Liver (tissue), 9 donors: Measurements from ENCODE around the gene PSENEN. TPM values are rescaled to one million over a fixed set of nuclear protein-coding genes. Genes with fewer than 3 reads are reported as not detected.

ENCODE experiments used
- DNase-seq: peaks from one replicate; pipeline ENCODE4 v3.0.0-alpha.2; 2017; ENCODE audit warnings: low spot score
- H3K27ac ChIP-seq, 2 donors: one replicate each; pipeline ENCODE4 v1.7.0; 2013; ENCODE audit warnings: inconsistent platforms in 2 of 2, low read length in 2 of 2, control low read depth in 1 of 2, low read depth in 1 of 2, mild to moderate bottlenecking in 1 of 2
- H3K27me3 ChIP-seq, 4 donors: one replicate each; pipeline versions ENCODE4 v1.6.1 to v1.7.0; 2013; ENCODE audit warnings: low read length in 3 of 4, inconsistent platforms in 1 of 4, mild to moderate bottlenecking in 1 of 4, moderate library complexity in 1 of 4; ENCODE audit not compliant: control insufficient read depth in 4 of 4, insufficient read depth in 4 of 4
- H3K36me3 ChIP-seq, 4 donors: one replicate each; pipeline versions ENCODE4 v1.6.1 to v1.7.0; 2013; ENCODE audit warnings: low read length in 3 of 4, mild to moderate bottlenecking in 3 of 4, low read depth in 1 of 4, moderate library complexity in 1 of 4; ENCODE audit not compliant: control insufficient read depth in 4 of 4, insufficient read depth in 3 of 4
- H3K4me1 ChIP-seq, 4 donors: one replicate each; pipeline versions ENCODE4 v1.6.1 to v1.7.0; 2013; ENCODE audit warnings: low read length in 3 of 4, mild to moderate bottlenecking in 3 of 4, moderate library complexity in 1 of 4; ENCODE audit not compliant: control insufficient read depth in 4 of 4, insufficient read depth in 4 of 4
- H3K4me3 ChIP-seq, 3 donors: one replicate each; pipeline versions ENCODE4 v1.6.1 to v1.7.0; 2013; ENCODE audit warnings: low read length in 3 of 3, control low read depth in 1 of 3, low read depth in 1 of 3, mild to moderate bottlenecking in 1 of 3
- H3K9ac ChIP-seq, 2 donors: one replicate each; pipeline ENCODE4 v1.7.0; 2013; ENCODE audit warnings: low read length in 2 of 2, mild to moderate bottlenecking in 2 of 2, moderate library complexity in 2 of 2, control low read depth in 1 of 2, low read depth in 1 of 2
- H3K9me3 ChIP-seq, 4 donors: one replicate each; pipeline versions ENCODE4 v1.6.1 to v1.7.0; 2013; ENCODE audit warnings: low read length in 3 of 4; ENCODE audit not compliant: control insufficient read depth in 4 of 4
- ATF3 ChIP-seq: IDR thresholded peaks from 2 replicates; pipeline ENCODE4 v1.6.1; 2016; ENCODE audit warnings: antibody characterized with exemption
- CTCF ChIP-seq: fragments of 150-350 bp; IDR thresholded peaks from 2 replicates; pipeline ENCODE4 v1.5.1; 2017; ENCODE audit warnings: improper control_type of control experiment, low read depth, low read length; ENCODE audit not compliant: missing input control
- EGR1 ChIP-seq, 2 donors: IDR thresholded peaks; 2 replicates each; pipeline ENCODE4 v1.6.1; 2016 to 2018; ENCODE audit warnings: antibody characterized with exemption in 2 of 2, low read depth in 2 of 2
- FOXA1 ChIP-seq: IDR thresholded peaks from 2 replicates; pipeline ENCODE4 v1.6.1; 2016; ENCODE audit warnings: antibody characterized with exemption
- FOXA2 ChIP-seq: IDR thresholded peaks from 2 replicates; pipeline ENCODE4 v1.6.1; 2016; ENCODE audit warnings: antibody characterized with exemption
- GABPA ChIP-seq, 2 donors: IDR thresholded peaks in 1 of 2; conservative IDR thresholded peaks in 1 of 2; 2 replicates each; pipeline ENCODE4 v1.6.1; 2016; ENCODE audit warnings: antibody characterized with exemption in 2 of 2, mild to moderate bottlenecking in 1 of 2, moderate library complexity in 1 of 2
- HNF4A ChIP-seq, 2 donors: conservative IDR thresholded peaks; 2 replicates each; pipeline ENCODE4 v1.6.1; 2016; ENCODE audit warnings: antibody characterized with exemption in 2 of 2, mild to moderate bottlenecking in 2 of 2
- HNF4G ChIP-seq: IDR thresholded peaks from 2 replicates; pipeline ENCODE4 v1.6.1; 2016; ENCODE audit warnings: antibody characterized with exemption
- JUND ChIP-seq, 2 donors: IDR thresholded peaks; 2 replicates each; pipeline ENCODE4 v1.6.1; 2016; ENCODE audit warnings: antibody characterized with exemption in 2 of 2
- MAX ChIP-seq: IDR thresholded peaks from 2 replicates; pipeline ENCODE4 v1.6.1; 2016; ENCODE audit warnings: antibody characterized with exemption
- NR2F2 ChIP-seq: IDR thresholded peaks from 2 replicates; pipeline ENCODE4 v1.6.1; 2016; ENCODE audit warnings: antibody characterized with exemption
- RAD21 ChIP-seq, 2 donors: IDR thresholded peaks; 2 replicates each; pipeline ENCODE4 v1.6.1; 2016; ENCODE audit warnings: antibody characterized with exemption in 2 of 2, mild to moderate bottlenecking in 2 of 2
- RXRA ChIP-seq, 2 donors: IDR thresholded peaks; 2 replicates each; pipeline ENCODE4 v1.6.1; 2017 to 2018; ENCODE audit warnings: antibody characterized with exemption in 2 of 2, mild to moderate bottlenecking in 1 of 2
- SP1 ChIP-seq: IDR thresholded peaks from 2 replicates; pipeline ENCODE4 v1.6.1; 2018; ENCODE audit warnings: antibody characterized with exemption, mild to moderate bottlenecking
- TAF1 ChIP-seq: conservative IDR thresholded peaks from 2 replicates; pipeline ENCODE4 v1.6.1; 2016; ENCODE audit warnings: antibody characterized with exemption, mild to moderate bottlenecking
- YY1 ChIP-seq: IDR thresholded peaks from 2 replicates; pipeline ENCODE4 v1.6.1; 2016; ENCODE audit warnings: antibody characterized with exemption, mild to moderate bottlenecking
- ZBTB33 ChIP-seq: IDR thresholded peaks from 2 replicates; pipeline ENCODE4 v1.6.1; 2016; ENCODE audit warnings: antibody characterized with exemption
- WGBS: extraction: QIAGEN DNeasy Blood & Tissue Kit; methylation state at CpG from one replicate; pipeline ENCODE4 v1.1.7; 2013; 5-methylcytosine and 5-hydroxymethylcytosine counted together
- polyA plus RNA-seq, 2 donors: library from polyadenylated mRNA; stranded (reverse) in 1 of 2; unstranded in 1 of 2; fragments of 200-250 nt in 1 of 2; fragments of >200 nt in 1 of 2; fragmentation: Nextera tagmentation in 1 of 2; extraction: Ambion mirVana in 1 of 2; gene quantifications; one replicate each; pipeline versions ENCODE4 v1.2.1 to v1.2.3, GENCODE V29; 2013 to 2015
- total RNA-seq, 2 donors: library from RNA; depleted of rRNA; stranded (reverse); fragments of >200 nt; gene quantifications; one replicate each; pipeline ENCODE4 v1.2.3, GENCODE V29; 2014
- TF ChIP-seq, protein P1 (sequence below): IDR thresholded peaks from 2 replicates; pipeline ENCODE4 v1.6.1; 2016; ENCODE audit warnings: antibody characterized with exemption, mild to moderate bottlenecking
- donor health status: healthy.
- donor health status: healthy.
- donor health status: healthy.
- donor health status: healthy.
- donor health status: healthy.

PSENEN gene
- total and polyA plus RNA-seq, 4 donors, result 7.4 to 58.1 (median 20.7) TPM

GRCh38 chr19:35740423-35741202 is 4.8 kb upstream of the PSENEN start:
- peak overlapping the region; percentile 89 to 93 for H3K27ac ChIP-seq

More at GRCh38 chr19:35740423-35741202, 4.8 kb upstream of the PSENEN start:
- Histone ChIP-seq H3K9me3 (no peaks in the 10 kb centered on the region), H3K4me3 (peak overlapping the region; percentile 60 to 73 (median 73)), H3K36me3 (peaks cover 7 to 31% (median 11%) of the 10 kb centered on the region in 4 donors), H3K27me3 (no peaks in the 10 kb centered on the region), H3K9ac (peak overlapping the region; percentile 66 to 84), H3K4me1 (peaks cover 12 to 48% (median 20%) of the 10 kb centered on the region in 4 donors)
- WGBS, result under 1% methylated on average over 63 of the region's 63 CpGs
- peak; percentile 9 for TF ChIP-seq FOXA1
- TF ChIP-seq SP1, result peak; percentile 89
- TF ChIP-seq RXRA (IDR thresholded peaks at IDR 0.05), result peak; percentile 26 to 49
- TF ChIP-seq CTCF, result no peak
- no peak for TF ChIP-seq EGR1 (IDR thresholded peaks at IDR 0.05; ENCODE audit: low read depth in 2 of 2)
- no peak for TF ChIP-seq ATF3
- no peak for TF ChIP-seq NR2F2
- TF ChIP-seq JUND (IDR thresholded peaks at IDR 0.05), result peak in 1 of 2 donors; percentile 51
- peak; percentile 73 for TF ChIP-seq YY1
- TF ChIP-seq RAD21 (IDR thresholded peaks at IDR 0.05), result no peak
- TF ChIP-seq, protein P1, sequence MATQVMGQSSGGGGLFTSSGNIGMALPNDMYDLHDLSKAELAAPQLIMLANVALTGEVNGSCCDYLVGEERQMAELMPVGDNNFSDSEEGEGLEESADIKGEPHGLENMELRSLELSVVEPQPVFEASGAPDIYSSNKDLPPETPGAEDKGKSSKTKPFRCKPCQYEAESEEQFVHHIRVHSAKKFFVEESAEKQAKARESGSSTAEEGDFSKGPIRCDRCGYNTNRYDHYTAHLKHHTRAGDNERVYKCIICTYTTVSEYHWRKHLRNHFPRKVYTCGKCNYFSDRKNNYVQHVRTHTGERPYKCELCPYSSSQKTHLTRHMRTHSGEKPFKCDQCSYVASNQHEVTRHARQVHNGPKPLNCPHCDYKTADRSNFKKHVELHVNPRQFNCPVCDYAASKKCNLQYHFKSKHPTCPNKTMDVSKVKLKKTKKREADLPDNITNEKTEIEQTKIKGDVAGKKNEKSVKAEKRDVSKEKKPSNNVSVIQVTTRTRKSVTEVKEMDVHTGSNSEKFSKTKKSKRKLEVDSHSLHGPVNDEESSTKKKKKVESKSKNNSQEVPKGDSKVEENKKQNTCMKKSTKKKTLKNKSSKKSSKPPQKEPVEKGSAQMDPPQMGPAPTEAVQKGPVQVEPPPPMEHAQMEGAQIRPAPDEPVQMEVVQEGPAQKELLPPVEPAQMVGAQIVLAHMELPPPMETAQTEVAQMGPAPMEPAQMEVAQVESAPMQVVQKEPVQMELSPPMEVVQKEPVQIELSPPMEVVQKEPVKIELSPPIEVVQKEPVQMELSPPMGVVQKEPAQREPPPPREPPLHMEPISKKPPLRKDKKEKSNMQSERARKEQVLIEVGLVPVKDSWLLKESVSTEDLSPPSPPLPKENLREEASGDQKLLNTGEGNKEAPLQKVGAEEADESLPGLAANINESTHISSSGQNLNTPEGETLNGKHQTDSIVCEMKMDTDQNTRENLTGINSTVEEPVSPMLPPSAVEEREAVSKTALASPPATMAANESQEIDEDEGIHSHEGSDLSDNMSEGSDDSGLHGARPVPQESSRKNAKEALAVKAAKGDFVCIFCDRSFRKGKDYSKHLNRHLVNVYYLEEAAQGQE, result peak; percentile 72
- TF ChIP-seq GABPA (IDR thresholded peaks at IDR 0.05 in 1 of 2, conservative IDR thresholded peaks at IDR 0.05 in 1 of 2), result peak in 1 of 2 donors; percentile 70
- peak; percentile 49 to 63 for TF ChIP-seq HNF4A (conservative IDR thresholded peaks at IDR 0.05)
- no peak for TF ChIP-seq ZBTB33
- peak; percentile 8 for TF ChIP-seq FOXA2
- peak; percentile 75 for TF ChIP-seq MAX
- TF ChIP-seq TAF1, result peak; percentile 62
- TF ChIP-seq HNF4G, result peak; percentile 9
- DNase-seq, result peak; percentile 96
